IPS-20b (cell line): ENCODE results near the gene SRRM1.
"Not testable (repeated sequence)": the region's sequence is repeated elsewhere in the genome, so short reads cannot be mapped to it uniquely, and the experiment has no call there.

Source experiments
- H3K27ac ChIP-seq: one replicate; pipeline ENCODE4 v1.5.1; 2013; ENCODE audit warnings: low read length
- H3K27me3 ChIP-seq: 2 replicates; pipeline ENCODE4 v1.6.1; 2013; ENCODE audit warnings: mild to moderate bottlenecking, low read length, inconsistent platforms; ENCODE audit not compliant: insufficient read depth
- H3K36me3 ChIP-seq: 2 replicates; pipeline ENCODE4 v1.6.1; 2013; ENCODE audit warnings: low read depth, mild to moderate bottlenecking, inconsistent platforms, low read length, moderate library complexity; ENCODE audit not compliant: insufficient read depth
- H3K4me1 ChIP-seq: 2 replicates; pipeline ENCODE4 v1.6.1; 2013; ENCODE audit warnings: mild to moderate bottlenecking, control low read depth, inconsistent platforms, low read length, moderate library complexity; ENCODE audit not compliant: insufficient read depth
- H3K4me3 ChIP-seq: 2 replicates; pipeline ENCODE4 v1.5.1; 2013; ENCODE audit warnings: mild to moderate bottlenecking, low read length, inconsistent platforms
- H3K9ac ChIP-seq: 2 replicates; pipeline ENCODE4 v1.6.1; 2013; ENCODE audit warnings: low read depth, mild to moderate bottlenecking, inconsistent platforms, low read length, moderate library complexity
- H3K9me3 ChIP-seq: 2 replicates; pipeline ENCODE4 v1.6.1; 2013; ENCODE audit warnings: mild to moderate bottlenecking, low read depth, low read length, inconsistent platforms; ENCODE audit not compliant: insufficient read depth

Gene SRRM1

GRCh38 chr1:24696756-24697330 is 53.7 kb downstream of the SRRM1 start:
- Histone ChIP-seq H3K36me3 (no peaks in the 10 kb centered on the region), H3K27ac (no peak overlapping the region), H3K27me3 (no peaks in the 10 kb centered on the region), H3K4me1 (peaks cover 5% of the 10 kb centered on the region; the same call in 1 of the 2 replicates), H3K4me3 (no peak overlapping the region), H3K9ac (no peak overlapping the region), H3K9me3 (no peaks in the 10 kb centered on the region)

GRCh38 chr1:24697453-24698001 is 54.4 kb downstream of the SRRM1 start:
- not testable (repeated sequence) for H3K36me3 ChIP-seq, H3K9ac ChIP-seq, H3K4me1 ChIP-seq, H3K27me3 ChIP-seq, H3K4me3 ChIP-seq, H3K27ac ChIP-seq, H3K9me3 ChIP-seq

- not testable (repeated sequence) for H3K9me3 ChIP-seq, H3K36me3 ChIP-seq, H3K4me3 ChIP-seq, H3K4me1 ChIP-seq, H3K27me3 ChIP-seq, H3K9ac ChIP-seq, H3K27ac ChIP-seq
These were observed 55.2 kb downstream of the SRRM1 start for GRCh38 chr1:24698326-24698725.

GRCh38 chr1:24699628-24700027 is 56.5 kb downstream of the SRRM1 start:
- H3K27ac ChIP-seq, result no peak overlapping the region
- no peaks in the 10 kb centered on the region for H3K4me1 ChIP-seq
- H3K9me3 ChIP-seq, result no peaks in the 10 kb centered on the region
- H3K4me3 ChIP-seq, result no peak overlapping the region
- H3K27me3 ChIP-seq, result no peaks in the 10 kb centered on the region
- H3K36me3 ChIP-seq, result no peaks in the 10 kb centered on the region
- H3K9ac ChIP-seq, result no peak overlapping the region

- Histone ChIP-seq H3K4me1 (peaks cover 8% of the 10 kb centered on the region; the same call in 1 of the 2 replicates), H3K9me3 (no peaks in the 10 kb centered on the region), H3K36me3 (no peaks in the 10 kb centered on the region), H3K9ac (no peak overlapping the region), H3K4me3 (no peak overlapping the region), H3K27ac (no peak overlapping the region), H3K27me3 (no peaks in the 10 kb centered on the region)
These were observed 59.6 kb downstream of the SRRM1 start for GRCh38 chr1:24702511-24703293.

- Histone ChIP-seq H3K36me3 (no peaks in the 10 kb centered on the region), H3K27ac (no peak overlapping the region), H3K27me3 (no peaks in the 10 kb centered on the region), H3K4me3 (0 out of 2 replicates have a peak overlapping the region, but pooled peaks have one; percentile 11), H3K9me3 (no peaks in the 10 kb centered on the region), H3K4me1 (peaks cover 8% of the 10 kb centered on the region; the same call in 1 of the 2 replicates), H3K9ac (no peak overlapping the region)
These were observed 61.5 kb downstream of the SRRM1 start for GRCh38 chr1:24704411-24705259.

GRCh38 chr1:24705260-24706073 is 62.4 kb downstream of the SRRM1 start:
- H3K9ac ChIP-seq, result peak overlapping the region; percentile 57; the same call in 1 of the 2 replicates
- H3K36me3 ChIP-seq, result no peaks in the 10 kb centered on the region
- no peaks in the 10 kb centered on the region for H3K9me3 ChIP-seq
- peaks cover 8% of the 10 kb centered on the region; the same call in 1 of the 2 replicates for H3K4me1 ChIP-seq
- peak overlapping the region; percentile 37; the same call in 1 of the 2 replicates for H3K4me3 ChIP-seq
- H3K27ac ChIP-seq, result no peak overlapping the region
- no peaks in the 10 kb centered on the region for H3K27me3 ChIP-seq

GRCh38 chr1:24706074-24706389 is 62.9 kb downstream of the SRRM1 start:
- not testable (repeated sequence) for H3K4me1 ChIP-seq, H3K27ac ChIP-seq, H3K9me3 ChIP-seq, H3K36me3 ChIP-seq, H3K4me3 ChIP-seq, H3K27me3 ChIP-seq
- 0 out of 2 replicates have a peak overlapping the region, but pooled peaks have one; percentile 57 for H3K9ac ChIP-seq

GRCh38 chr1:24707687-24708086 is 64.6 kb downstream of the SRRM1 start:
- H3K27me3 ChIP-seq, result no peaks in the 10 kb centered on the region
- H3K9ac ChIP-seq, result no peak overlapping the region
- H3K36me3 ChIP-seq, result no peaks in the 10 kb centered on the region
- no peaks in the 10 kb centered on the region for H3K9me3 ChIP-seq
- H3K4me3 ChIP-seq, result no peak overlapping the region
- peaks cover 8% of the 10 kb centered on the region; the same call in 1 of the 2 replicates for H3K4me1 ChIP-seq
- H3K27ac ChIP-seq, result no peak overlapping the region

- Histone ChIP-seq H3K4me1 (peaks cover 8% of the 10 kb centered on the region; the same call in 1 of the 2 replicates), H3K9me3 (no peaks in the 10 kb centered on the region), H3K9ac (no peak overlapping the region), H3K36me3 (no peaks in the 10 kb centered on the region), H3K4me3 (no peak overlapping the region), H3K27me3 (no peaks in the 10 kb centered on the region), H3K27ac (no peak overlapping the region)
These were observed 65.8 kb downstream of the SRRM1 start for GRCh38 chr1:24708938-24709337.
